ENCODE measurements around the gene USF2.

- TF ChIP-seq GATA2 (IDR thresholded peaks at IDR 0.05; ENCODE audit: low read depth, low read length) (no peak), GATA3 (IDR thresholded peaks at IDR 0.05; ENCODE audit: low read depth, low read length) (no peak)
These were observed 34.7 kb downstream of the USF2 start for GRCh38 chr19:35303357-35303915.
